Measurements from ENCODE around the gene DTD1.

Gene DTD1

GRCh38 chr20:18666803-18667415, 79.1 kb downstream of the DTD1 start:
- Histone ChIP-seq H3K9me3 (ENCODE audit: control insufficient read depth, insufficient read depth, low read length) (no peaks in the 10 kb centered on the region), H3K36me3 (ENCODE audit: control insufficient read depth, insufficient read depth, low read length) (no peaks in the 10 kb centered on the region), H3K4me3 (ENCODE audit: low read depth, low read length) (no peak overlapping the region), H3K27me3 (ENCODE audit: control insufficient read depth, insufficient read depth, low read length) (no peaks in the 10 kb centered on the region), H3K4me1 (ENCODE audit: control insufficient read depth, insufficient read depth, low read length) (peaks cover 2% of the 10 kb centered on the region), H3K9ac (ENCODE audit: low read depth, low read length) (no peak overlapping the region)

GRCh38 chr20:18669241-18670019, 81.6 kb downstream of the DTD1 start:
- H3K4me1 ChIP-seq (ENCODE audit: control insufficient read depth, insufficient read depth, low read length): peaks cover 2% of the 10 kb centered on the region
- H3K4me3 ChIP-seq (ENCODE audit: low read depth, low read length): no peak overlapping the region
- H3K27me3 ChIP-seq (ENCODE audit: control insufficient read depth, insufficient read depth, low read length): no peaks in the 10 kb centered on the region
- H3K9me3 ChIP-seq (ENCODE audit: control insufficient read depth, insufficient read depth, low read length): no peaks in the 10 kb centered on the region
- no peaks in the 10 kb centered on the region for H3K36me3 ChIP-seq (ENCODE audit: control insufficient read depth, insufficient read depth, low read length)
- H3K9ac ChIP-seq (ENCODE audit: low read depth, low read length): no peak overlapping the region

GRCh38 chr20:18671203-18671710, 83.4 kb downstream of the DTD1 start:
- no peak overlapping the region for H3K9ac ChIP-seq (ENCODE audit: low read depth, low read length)
- no peaks in the 10 kb centered on the region for H3K36me3 ChIP-seq (ENCODE audit: control insufficient read depth, insufficient read depth, low read length)
- H3K9me3 ChIP-seq (ENCODE audit: control insufficient read depth, insufficient read depth, low read length): no peaks in the 10 kb centered on the region
- no peaks in the 10 kb centered on the region for H3K27me3 ChIP-seq (ENCODE audit: control insufficient read depth, insufficient read depth, low read length)
- no peak overlapping the region for H3K4me3 ChIP-seq (ENCODE audit: low read depth, low read length)
- peaks cover 2% of the 10 kb centered on the region for H3K4me1 ChIP-seq (ENCODE audit: control insufficient read depth, insufficient read depth, low read length)

- H3K4me1 ChIP-seq (ENCODE audit: control insufficient read depth, insufficient read depth, low read length): peaks cover 2% of the 10 kb centered on the region
- no peak overlapping the region for H3K9ac ChIP-seq (ENCODE audit: low read depth, low read length)
- no peaks in the 10 kb centered on the region for H3K36me3 ChIP-seq (ENCODE audit: control insufficient read depth, insufficient read depth, low read length)
- no peaks in the 10 kb centered on the region for H3K9me3 ChIP-seq (ENCODE audit: control insufficient read depth, insufficient read depth, low read length)
- no peak overlapping the region for H3K4me3 ChIP-seq (ENCODE audit: low read depth, low read length)
- H3K27me3 ChIP-seq (ENCODE audit: control insufficient read depth, insufficient read depth, low read length): no peaks in the 10 kb centered on the region
Measured at GRCh38 chr20:18672834-18673233, 85.0 kb downstream of the DTD1 start.

- H3K27me3 ChIP-seq (ENCODE audit: control insufficient read depth, insufficient read depth, low read length): no peaks in the 10 kb centered on the region
- no peaks in the 10 kb centered on the region for H3K36me3 ChIP-seq (ENCODE audit: control insufficient read depth, insufficient read depth, low read length)
- H3K9ac ChIP-seq (ENCODE audit: low read depth, low read length): no peak overlapping the region
- no peaks in the 10 kb centered on the region for H3K9me3 ChIP-seq (ENCODE audit: control insufficient read depth, insufficient read depth, low read length)
- peaks cover 9% of the 10 kb centered on the region for H3K4me1 ChIP-seq (ENCODE audit: control insufficient read depth, insufficient read depth, low read length)
- no peak overlapping the region for H3K4me3 ChIP-seq (ENCODE audit: low read depth, low read length)
Measured at GRCh38 chr20:18676396-18676795, 88.5 kb downstream of the DTD1 start.

GRCh38 chr20:18677126-18677525, 89.3 kb downstream of the DTD1 start:
- peaks cover 9% of the 10 kb centered on the region for H3K4me1 ChIP-seq (ENCODE audit: control insufficient read depth, insufficient read depth, low read length)
- no peaks in the 10 kb centered on the region for H3K36me3 ChIP-seq (ENCODE audit: control insufficient read depth, insufficient read depth, low read length)
- H3K9me3 ChIP-seq (ENCODE audit: control insufficient read depth, insufficient read depth, low read length): no peaks in the 10 kb centered on the region
- no peak overlapping the region for H3K4me3 ChIP-seq (ENCODE audit: low read depth, low read length)
- no peak overlapping the region for H3K9ac ChIP-seq (ENCODE audit: low read depth, low read length)
- no peaks in the 10 kb centered on the region for H3K27me3 ChIP-seq (ENCODE audit: control insufficient read depth, insufficient read depth, low read length)

- H3K4me3 ChIP-seq (ENCODE audit: low read depth, low read length): no peak overlapping the region
- no peaks in the 10 kb centered on the region for H3K9me3 ChIP-seq (ENCODE audit: control insufficient read depth, insufficient read depth, low read length)
- H3K9ac ChIP-seq (ENCODE audit: low read depth, low read length): no peak overlapping the region
- H3K4me1 ChIP-seq (ENCODE audit: control insufficient read depth, insufficient read depth, low read length): peaks cover 14% of the 10 kb centered on the region
- no peaks in the 10 kb centered on the region for H3K36me3 ChIP-seq (ENCODE audit: control insufficient read depth, insufficient read depth, low read length)
- H3K27me3 ChIP-seq (ENCODE audit: control insufficient read depth, insufficient read depth, low read length): no peaks in the 10 kb centered on the region
Measured at GRCh38 chr20:18678549-18679419, 90.9 kb downstream of the DTD1 start.

GRCh38 chr20:18683839-18684238, 96.0 kb downstream of the DTD1 start:
- Histone ChIP-seq H3K9ac (ENCODE audit: low read depth, low read length) (no peak overlapping the region), H3K27me3 (ENCODE audit: control insufficient read depth, insufficient read depth, low read length) (no peaks in the 10 kb centered on the region), H3K9me3 (ENCODE audit: control insufficient read depth, insufficient read depth, low read length) (no peaks in the 10 kb centered on the region), H3K36me3 (ENCODE audit: control insufficient read depth, insufficient read depth, low read length) (no peaks in the 10 kb centered on the region), H3K4me1 (ENCODE audit: control insufficient read depth, insufficient read depth, low read length) (peaks cover 8% of the 10 kb centered on the region), H3K4me3 (ENCODE audit: low read depth, low read length) (no peak overlapping the region)

- H3K36me3 ChIP-seq (ENCODE audit: control insufficient read depth, insufficient read depth, low read length): no peaks in the 10 kb centered on the region
- H3K4me3 ChIP-seq (ENCODE audit: low read depth, low read length): no peak overlapping the region
- H3K4me1 ChIP-seq (ENCODE audit: control insufficient read depth, insufficient read depth, low read length): peaks cover 5% of the 10 kb centered on the region
- H3K9ac ChIP-seq (ENCODE audit: low read depth, low read length): no peak overlapping the region
- H3K27me3 ChIP-seq (ENCODE audit: control insufficient read depth, insufficient read depth, low read length): no peaks in the 10 kb centered on the region
- no peaks in the 10 kb centered on the region for H3K9me3 ChIP-seq (ENCODE audit: control insufficient read depth, insufficient read depth, low read length)
Measured at GRCh38 chr20:18684775-18685174, 96.9 kb downstream of the DTD1 start.

- H3K4me1 ChIP-seq (ENCODE audit: control insufficient read depth, insufficient read depth, low read length): peaks cover 5% of the 10 kb centered on the region
- H3K27me3 ChIP-seq (ENCODE audit: control insufficient read depth, insufficient read depth, low read length): no peaks in the 10 kb centered on the region
- no peak overlapping the region for H3K9ac ChIP-seq (ENCODE audit: low read depth, low read length)
Measured at GRCh38 chr20:18685406-18685805, 97.6 kb downstream of the DTD1 start.

GRCh38 chr20:18686696-18687095, 98.8 kb downstream of the DTD1 start:
- Histone ChIP-seq H3K9me3 (ENCODE audit: control insufficient read depth, insufficient read depth, low read length) (no peaks in the 10 kb centered on the region), H3K36me3 (ENCODE audit: control insufficient read depth, insufficient read depth, low read length) (no peaks in the 10 kb centered on the region), H3K4me1 (ENCODE audit: control insufficient read depth, insufficient read depth, low read length) (peaks cover 5% of the 10 kb centered on the region), H3K9ac (ENCODE audit: low read depth, low read length) (no peak overlapping the region), H3K27me3 (ENCODE audit: control insufficient read depth, insufficient read depth, low read length) (no peaks in the 10 kb centered on the region), H3K4me3 (ENCODE audit: low read depth, low read length) (no peak overlapping the region)

More at GRCh38 chr20:18685406-18685805, 97.6 kb downstream of the DTD1 start:
- Histone ChIP-seq H3K36me3 (ENCODE audit: control insufficient read depth, insufficient read depth, low read length) (no peaks in the 10 kb centered on the region), H3K4me3 (ENCODE audit: low read depth, low read length) (no peak overlapping the region), H3K9me3 (ENCODE audit: control insufficient read depth, insufficient read depth, low read length) (no peaks in the 10 kb centered on the region)

Measured in iPS-15b (cell line).